ENCODE measurements around the gene NOX4.

- TF ChIP-seq CTCF (IDR thresholded peaks at IDR 0.05) (no peak), EZH2 (IDR thresholded peaks at IDR 0.05; ENCODE audit: borderline replicate concordance, insufficient read depth, low read depth, low read length, poor library complexity, severe bottlenecking) (no peak)
These were observed 57.9 kb downstream of the NOX4 start for GRCh38 chr11:89433278-89433677.
